DND-41 (cell line): Measurements from ENCODE around the gene ADGRB3.

ENCODE experiments used
- CTCF ChIP-seq: IDR thresholded peaks from 2 replicates; pipeline ENCODE4 v1.5.1; 2012; ENCODE audit warnings: borderline replicate concordance, low read length, moderate library complexity, mild to moderate bottlenecking; ENCODE audit not compliant: poor library complexity, severe bottlenecking; ENCODE audit errors: extremely low read depth
- EZH2 ChIP-seq: IDR thresholded peaks from 3 replicates; pipeline ENCODE4 v1.6.1; 2012; ENCODE audit warnings: borderline replicate concordance, low read depth, mild to moderate bottlenecking, moderate library complexity, low read length, inconsistent platforms; ENCODE audit not compliant: severe bottlenecking

GRCh38 chr6:68653074-68653705 lies 18.1 kb downstream of the ADGRB3 start:
- TF ChIP-seq CTCF (no peak), EZH2 (no peak)
